IPS DF 6.9 (cell line): ENCODE measurements around the gene MUC5B.
"Not testable (repeated sequence)": the region's sequence is repeated elsewhere in the genome, so short reads cannot be mapped to it uniquely, and the experiment has no call there.

Source experiments
- DNase-seq: peaks from one replicate; pipeline ENCODE4 v3.0.0-alpha.2; 2013; ENCODE audit warnings: low read depth, low spot score
- H3K27ac ChIP-seq: one replicate; pipeline ENCODE4 v1.5.1; 2013; ENCODE audit warnings: low read length, control low read depth
- H3K27me3 ChIP-seq: 2 replicates; pipeline ENCODE4 v1.6.1; 2013; ENCODE audit warnings: mild to moderate bottlenecking, low read length; ENCODE audit not compliant: control insufficient read depth, insufficient read depth
- H3K36me3 ChIP-seq: 2 replicates; pipeline ENCODE4 v1.6.1; 2013; ENCODE audit warnings: low read length; ENCODE audit not compliant: control insufficient read depth, insufficient read depth
- H3K4me1 ChIP-seq: 2 replicates; pipeline ENCODE4 v1.6.1; 2013; ENCODE audit warnings: low read length; ENCODE audit not compliant: control insufficient read depth, insufficient read depth
- H3K4me3 ChIP-seq: 2 replicates; pipeline ENCODE4 v1.5.1; 2013; ENCODE audit warnings: mild to moderate bottlenecking, low read length
- H3K9me3 ChIP-seq: 2 replicates; pipeline ENCODE4 v1.6.1; 2013; ENCODE audit warnings: low read length, inconsistent platforms; ENCODE audit not compliant: control insufficient read depth, insufficient read depth
- WGBS: extraction: QIAGEN DNeasy Blood & Tissue Kit; methylation state at CpG from one replicate; pipeline ENCODE4 v1.1.7; 2013; ENCODE audit warnings: mixed read lengths, missing lambda C conversion rate; ENCODE audit not compliant: insufficient read length, insufficient coverage; 5-methylcytosine and 5-hydroxymethylcytosine counted together

Gene MUC5B

GRCh38 chr11:1191786-1192470 is 30.9 kb upstream of the MUC5B start:
- H3K4me3 ChIP-seq, H3K9me3 ChIP-seq, H3K36me3 ChIP-seq, DNase-seq, H3K27me3 ChIP-seq, H3K27ac ChIP-seq, H3K4me1 ChIP-seq: not testable (repeated sequence)
- WGBS: no CpG with 5 or more reads among the region's 22 CpGs

GRCh38 chr11:1192741-1193325 is 30.0 kb upstream of the MUC5B start:
- H3K4me1 ChIP-seq: no peaks in the 10 kb centered on the region
- no peak for DNase-seq
- no CpG with 5 or more reads among the region's 17 CpGs for WGBS
- peaks cover 2% of the 10 kb centered on the region; the same call in 1 of the 2 replicates for H3K9me3 ChIP-seq
- H3K27me3 ChIP-seq: no peaks in the 10 kb centered on the region
- H3K4me3 ChIP-seq: no peak overlapping the region
- no peaks in the 10 kb centered on the region; the same call in 1 of the 2 replicates for H3K36me3 ChIP-seq
- H3K27ac ChIP-seq: no peak overlapping the region

GRCh38 chr11:1193326-1194230 is 29.3 kb upstream of the MUC5B start:
- no peaks in the 10 kb centered on the region; the same call in 1 of the 2 replicates for H3K36me3 ChIP-seq
- no peak overlapping the region for H3K4me3 ChIP-seq
- WGBS: no CpG with 5 or more reads among the region's 43 CpGs
- no peak overlapping the region for H3K27ac ChIP-seq
- DNase-seq: no peak
- no peaks in the 10 kb centered on the region for H3K27me3 ChIP-seq
- H3K9me3 ChIP-seq: peaks cover 2% of the 10 kb centered on the region; the same call in 1 of the 2 replicates
- H3K4me1 ChIP-seq: no peaks in the 10 kb centered on the region

GRCh38 chr11:1194231-1194976 is 28.5 kb upstream of the MUC5B start:
- Histone ChIP-seq H3K36me3 (no peaks in the 10 kb centered on the region; the same call in 1 of the 2 replicates), H3K4me3 (no peak overlapping the region), H3K27me3 (no peaks in the 10 kb centered on the region), H3K27ac (no peak overlapping the region), H3K9me3 (peaks cover 2% of the 10 kb centered on the region; the same call in 1 of the 2 replicates), H3K4me1 (no peaks in the 10 kb centered on the region)
- no CpG with 5 or more reads among the region's 59 CpGs for WGBS
- DNase-seq: no peak

GRCh38 chr11:1194977-1195681 is 27.7 kb upstream of the MUC5B start:
- WGBS: no CpG with 5 or more reads among the region's 32 CpGs
- Histone ChIP-seq H3K4me3 (no peak overlapping the region), H3K27ac (no peak overlapping the region), H3K27me3 (no peaks in the 10 kb centered on the region), H3K36me3 (no peaks in the 10 kb centered on the region; the same call in 1 of the 2 replicates), H3K9me3 (no peaks in the 10 kb centered on the region), H3K4me1 (no peaks in the 10 kb centered on the region)
- no peak for DNase-seq

GRCh38 chr11:1195682-1196515 is 27.0 kb upstream of the MUC5B start:
- DNase-seq: no peak
- no peaks in the 10 kb centered on the region for H3K27me3 ChIP-seq
- no peak overlapping the region for H3K27ac ChIP-seq
- no peaks in the 10 kb centered on the region for H3K9me3 ChIP-seq
- no peaks in the 10 kb centered on the region for H3K4me1 ChIP-seq
- H3K36me3 ChIP-seq: no peaks in the 10 kb centered on the region; the same call in 1 of the 2 replicates
- no CpG with 5 or more reads among the region's 41 CpGs for WGBS
- no peak overlapping the region for H3K4me3 ChIP-seq

- Histone ChIP-seq H3K9me3 (no peaks in the 10 kb centered on the region), H3K27me3 (no peaks in the 10 kb centered on the region), H3K4me3 (no peak overlapping the region), H3K4me1 (no peaks in the 10 kb centered on the region), H3K27ac (no peak overlapping the region), H3K36me3 (no peaks in the 10 kb centered on the region; the same call in 1 of the 2 replicates)
- DNase-seq: no peak
- no CpG with 5 or more reads among the region's 28 CpGs for WGBS
Measured at GRCh38 chr11:1196516-1197391, 26.1 kb upstream of the MUC5B start.

GRCh38 chr11:1197431-1197885 is 25.4 kb upstream of the MUC5B start:
- Histone ChIP-seq H3K27me3 (no peaks in the 10 kb centered on the region), H3K4me3 (no peak overlapping the region), H3K4me1 (no peaks in the 10 kb centered on the region), H3K36me3 (no peaks in the 10 kb centered on the region; the same call in 1 of the 2 replicates), H3K9me3 (no peaks in the 10 kb centered on the region), H3K27ac (no peak overlapping the region)
- DNase-seq: no peak
- WGBS: no CpG with 5 or more reads among the region's 29 CpGs
